HepG2 (cell line): ENCODE measurements around the gene SEMA3F. TPM values are rescaled to one million over a fixed set of nuclear protein-coding genes. Genes with fewer than 3 reads are reported as not detected.

Experiments
- ATAC-seq: fragments of 200-7000 bp; cut with Tn5 transposase; 3 replicates; pipeline ENCODE4 v1.9.1; 2020; ENCODE audit warnings: mild to moderate bottlenecking, moderate library complexity
- BruUV-seq: library from RNA; stranded (reverse); fragments of 400-500 nt; replicated peaks from 2 replicates; lab custom pipeline; 2021; lab: Mats Ljungman, UMichigan
- CTCF ChIA-PET: fragments of 300-600 bp; formaldehyde crosslinking; extraction: SDS; loops from one replicate; lab custom pipeline; 2021; ENCODE audit warnings: low total read pairs, inconsistent platforms, low intra/inter-chr PET ratio; lab: Yijun Ruan, JAX
- POLR2A ChIA-PET: fragments of 350-600 bp; sonication (Branson Sonifier 250); formaldehyde crosslinking; loops from one replicate; lab custom pipeline; 2020; ENCODE audit warnings: antibody characterized with exemption, inconsistent platforms; lab: Yijun Ruan, JAX
- DNase-seq: peaks from one replicate; pipeline ENCODE4 v3.0.0-alpha.2; 2015; ENCODE audit warnings: low spot score
- FAIRE-seq: peaks from 3 replicates; lab custom pipeline; 2011; peaks lifted over from hg19 to GRCh38; lab: Jason Lieb, UNC
- H2AFZ ChIP-seq: one replicate; pipeline ENCODE4 v1.6.1; 2011; ENCODE audit warnings: low read length, inconsistent platforms
- H3K27ac ChIP-seq: fragments of 300-600 bp; 3 replicates; pipeline ENCODE4 v1.8.0; 2011; ENCODE audit warnings: mixed run types, mild to moderate bottlenecking, mixed read lengths, low read length, inconsistent platforms; ENCODE audit not compliant: insufficient read depth; ENCODE audit errors: extremely low read length
- H3K27me3 ChIP-seq, 2 experiments: fragments of 200-600 bp in 1 of 2; 2 replicates in 1 of 2; 3 replicates in 1 of 2; pipeline versions ENCODE4 v1.6.0 to v1.8.0; 2011; ENCODE audit warnings: low read length in 2 of 2, mild to moderate bottlenecking in 2 of 2, moderate library complexity in 2 of 2, inconsistent platforms in 1 of 2; ENCODE audit not compliant: insufficient read depth in 2 of 2, control insufficient read depth in 1 of 2
- H3K36me3 ChIP-seq, 2 experiments: fragments of 200-600 bp in 1 of 2; replicated peaks in 1 of 2; 2 replicates in 1 of 2; 3 replicates in 1 of 2; pipeline versions ENCODE4 v1.5.1 to v1.8.0; 2011; ENCODE audit warnings: low read length in 2 of 2, inconsistent platforms in 1 of 2; ENCODE audit not compliant: insufficient read depth in 2 of 2, control insufficient read depth in 1 of 2
- H3K4me1 ChIP-seq: 2 replicates; pipeline ENCODE4 v1.5.1; 2012; ENCODE audit warnings: low read length, inconsistent platforms; ENCODE audit not compliant: insufficient read depth
- H3K4me2 ChIP-seq: 2 replicates; pipeline ENCODE4 v1.6.0; 2011; ENCODE audit warnings: low read depth, low read length, inconsistent platforms
- H3K4me3 ChIP-seq, 3 experiments: fragments of 200-600 bp in 1 of 3; sonication (generic), shearing (Covaris generic) in 1 of 3; replicated peaks in 1 of 3; 2 replicates each; pipeline ENCODE4 v1.5.1; 2011 to 2016; ENCODE audit warnings: low read length in 3 of 3, inconsistent platforms in 2 of 3, low read depth in 2 of 3, mild to moderate bottlenecking in 2 of 3, control low read depth in 1 of 3, mixed read lengths in 1 of 3; ENCODE audit not compliant: insufficient read depth in 1 of 3
- H3K79me2 ChIP-seq: one replicate; pipeline ENCODE4 v1.6.1; 2011; ENCODE audit warnings: low read length, inconsistent platforms; ENCODE audit not compliant: insufficient read depth
- H3K9ac ChIP-seq: 2 replicates; pipeline ENCODE4 v1.6.0; 2011; ENCODE audit warnings: mild to moderate bottlenecking, low read depth, low read length, inconsistent platforms; ENCODE audit not compliant: insufficient read depth
- H3K9me3 ChIP-seq: 2 replicates; pipeline ENCODE4 v1.5.1; 2012; ENCODE audit warnings: mild to moderate bottlenecking, low read length
- H4K20me1 ChIP-seq: 2 replicates; pipeline ENCODE4 v1.6.0; 2011; ENCODE audit warnings: inconsistent platforms, mild to moderate bottlenecking, low read length, moderate library complexity; ENCODE audit not compliant: insufficient read depth
- CSRNP1 ChIP-seq: sonication (generic); formaldehyde crosslinking; IDR thresholded peaks from 2 replicates; pipeline ENCODE4 v1.8.1; 2023; ENCODE audit warnings: mild to moderate bottlenecking, missing genetic modification reagents
- DMAP1 ChIP-seq: IDR thresholded peaks from 2 replicates; pipeline ENCODE4 v1.6.1; 2016
- FOXK1 ChIP-seq: sonication (generic); formaldehyde crosslinking; IDR thresholded peaks from 2 replicates; pipeline ENCODE4 v1.4.0; 2020; ENCODE audit warnings: low read depth, missing genetic modification reagents, borderline replicate concordance
- HNF1B ChIP-seq: sonication (generic); formaldehyde crosslinking; IDR thresholded peaks from 2 replicates; pipeline ENCODE4 v1.5.1; 2020; ENCODE audit warnings: mild to moderate bottlenecking, moderate library complexity, missing genetic modification reagents
- HNRNPUL1 ChIP-seq: fragments of 200-400 bp; formaldehyde crosslinking; IDR thresholded peaks from 2 replicates; pipeline ENCODE4 v1.6.1; 2017; ENCODE audit warnings: low read depth, mild to moderate bottlenecking, low read length, moderate library complexity
- NCOA2 ChIP-seq: sonication (generic); formaldehyde crosslinking; IDR thresholded peaks from 2 replicates; pipeline ENCODE4 v1.8.0; 2022; ENCODE audit warnings: inconsistent platforms
- NFIB ChIP-seq: sonication (generic); formaldehyde crosslinking; IDR thresholded peaks from 2 replicates; pipeline ENCODE4 v1.9.0; 2021; ENCODE audit warnings: missing genetic modification reagents, mild to moderate bottlenecking, borderline replicate concordance
- POGK ChIP-seq: sonication (generic); formaldehyde crosslinking; conservative IDR thresholded peaks from 2 replicates; pipeline ENCODE4 v1.8.0; 2022; ENCODE audit warnings: mild to moderate bottlenecking, moderate library complexity, missing genetic modification reagents
- RORA ChIP-seq: sonication (generic); formaldehyde crosslinking; IDR thresholded peaks from 2 replicates; pipeline ENCODE4 v1.5.0; 2020; ENCODE audit warnings: mild to moderate bottlenecking, missing genetic modification reagents, moderate library complexity
- TBP ChIP-seq: sonication (generic); formaldehyde crosslinking; IDR thresholded peaks from 2 replicates; pipeline ENCODE4 v1.5.0; 2020; ENCODE audit warnings: missing genetic modification reagents
- USF2 ChIP-seq, 2 experiments: sonication (generic) in 1 of 2; formaldehyde crosslinking in 1 of 2; IDR thresholded peaks; 2 replicates each; pipeline versions ENCODE4 v1.5.1 to v1.6.1; 2011 to 2020; ENCODE audit warnings: borderline replicate concordance in 1 of 2, low read depth in 1 of 2, low read length in 1 of 2, mild to moderate bottlenecking in 1 of 2, missing genetic modification reagents in 1 of 2, moderate library complexity in 1 of 2
- ZNF121 ChIP-seq: sonication (generic); formaldehyde crosslinking; IDR thresholded peaks from 2 replicates; pipeline ENCODE4 v1.5.0; 2020; ENCODE audit warnings: mild to moderate bottlenecking, missing genetic modification reagents
- ZNF556 ChIP-seq: sonication (generic); formaldehyde crosslinking; IDR thresholded peaks from 2 replicates; pipeline ENCODE4 v1.4.0; 2020; ENCODE audit warnings: mild to moderate bottlenecking, missing genetic modification reagents, borderline replicate concordance
- ZNF772 ChIP-seq: sonication (generic); formaldehyde crosslinking; IDR thresholded peaks from 2 replicates; pipeline ENCODE4 v1.5.0; 2020; ENCODE audit warnings: mild to moderate bottlenecking, missing genetic modification reagents
- ZNF800 ChIP-seq: sonication (generic); formaldehyde crosslinking; IDR thresholded peaks from 2 replicates; pipeline ENCODE4 v1.4.0; 2020; ENCODE audit warnings: missing genetic modification reagents
- WGBS: methylation state at CpG from one replicate; pipeline ENCODE4 v1.1.6; 2017; ENCODE audit warnings: low lambda C conversion rate; 5-methylcytosine and 5-hydroxymethylcytosine counted together
- in situ Hi-C: cut with HindIII; loops from 2 replicates; pipeline ENCODE4 v1.10.0; 2017; ENCODE audit warnings: low pct_unique_long_range_greater_than_20kb; ENCODE audit not compliant: extremely low pct_ligation_motif_present
- intact Hi-C: fragments of 100-400 bp; cut with micrococcal nuclease; formaldehyde crosslinking; loops from one replicate; pipeline ENCODE4 v1.10.0; 2022; ENCODE audit not compliant: unreplicated experiment
- polyA plus RNA-seq, 8 experiments: library from polyadenylated mRNA; depleted of rRNA in 3 of 8; stranded (reverse) in 7 of 8; unstranded in 1 of 8; fragments of >200 nt; fragmentation: Illumina TruSeq in 4 of 8; extraction: Trizol in 4 of 8; gene quantifications; 2 replicates each; pipeline versions ENCODE4 v1.2.1 to v1.2.3, GENCODE V29; 2011 to 2016; ENCODE audit warnings: low read depth in 4 of 8, missing spikeins in 1 of 8, mixed read lengths in 1 of 8; ENCODE audit not compliant: insufficient read depth in 1 of 8
- total RNA-seq, 5 experiments: library from RNA; depleted of rRNA; stranded (reverse); fragments of >200 nt; fragmentation: Illumina TruSeq; extraction: Trizol; gene quantifications; 2 replicates each; pipeline ENCODE4 v1.2.3, GENCODE V29; 2016; ENCODE audit warnings: low read depth in 1 of 5

Gene SEMA3F
- total and polyA plus RNA-seq, 2 of the 13 experiments (the other 11 are each of a cell fraction or from before 2014, with no cell fraction given), result 7.6 to 17.2 TPM

GRCh38 chr3:50124800-50125178 is 30.3 kb upstream of the SEMA3F start:
- Histone ChIP-seq H3K36me3 (peaks cover 2 to 13% of the 10 kb centered on the region in 2 experiments; a peak in 1 of 5 replicates), H3K9ac (no peak overlapping the region), H3K4me1 (peaks cover 34% of the 10 kb centered on the region), H3K79me2 (no peaks in the 10 kb centered on the region)
- in situ Hi-C loops (loop anchor here (5.0 kb wide), 1 partner anchor 63 kb away; no protein-coding TSS in a partner anchor), intact Hi-C loops (loop anchor here (5.0 kb wide), 1 partner anchor 48 kb away; no protein-coding TSS in a partner anchor)
- no peak for DNase-seq
- TF ChIP-seq ZNF800 (CRISPR knock-in tag) (no peak), TBP (CRISPR knock-in tag) (no peak), ZNF556 (no peak), CSRNP1 (CRISPR knock-in tag) (no peak), USF2 (IDR thresholded peaks at IDR 0.05; ENCODE audit: low read depth, low read length) (no peak), USF2 (CRISPR knock-in tag; IDR thresholded peaks at IDR 0.05; ENCODE audit: borderline replicate concordance) (no peak), ZNF121 (CRISPR knock-in tag) (no peak), POGK (CRISPR knock-in tag) (no peak), RORA (CRISPR knock-in tag) (no peak), NCOA2 (CRISPR knock-in tag) (no peak), ZNF772 (CRISPR knock-in tag) (no peak), HNF1B (CRISPR knock-in tag) (no peak), HNRNPUL1 (no peak), DMAP1 (no peak), FOXK1 (CRISPR knock-in tag) (no peak), NFIB (no peak)
- TF ChIP-seq, all 625 proteins: peak for 0
- Histone ChIP-seq H2AFZ (no peak overlapping the region), H3K27ac (no peak overlapping the region), H4K20me1 (no peaks in the 10 kb centered on the region), H3K9me3 (no peaks in the 10 kb centered on the region), H3K4me3 (no peak overlapping the region), H3K4me2 (no peak overlapping the region), H3K27me3 (peaks cover 0 to 6% of the 10 kb centered on the region in 2 experiments; a peak in 2 of 5 replicates)
- 80% methylated on average over 2 of the region's 12 CpGs for WGBS
- CTCF ChIA-PET, result no interaction called here
- BruUV-seq, result no TSS peak
- FAIRE-seq, result no peak
- POLR2A ChIA-PET, result interaction anchor here (0.9 to 3.2 kb wide), 2 partner anchors 25 to 79 kb away, joined by 7 to 12 read pairs; no protein-coding TSS in a partner anchor
- ATAC-seq, result no peak
